ENCODE measurements around the gene OLFML2B.

GRCh38 chr1:161997152-161997551, 26.5 kb downstream of the OLFML2B start:
- TF ChIP-seq FOXM1 (IDR thresholded peaks at IDR 0.05; ENCODE audit: borderline replicate concordance): no peak
- TF ChIP-seq SP1 (IDR thresholded peaks at IDR 0.05): no peak
- no peak for TF ChIP-seq SUZ12 (IDR thresholded peaks at IDR 0.05)
- no peak for TF ChIP-seq ARNT (IDR thresholded peaks at IDR 0.05)
- TF ChIP-seq FOXA1 (IDR thresholded peaks at IDR 0.05): no peak
- TF ChIP-seq BHLHE40 (IDR thresholded peaks at IDR 0.05; ENCODE audit: borderline replicate concordance): no peak
- TF ChIP-seq NFRKB (IDR thresholded peaks at IDR 0.05): no peak
- TF ChIP-seq PKNOX1 (IDR thresholded peaks at IDR 0.05): no peak
- TF ChIP-seq CTBP1 (IDR thresholded peaks at IDR 0.05; ENCODE audit: borderline replicate concordance): no peak
- no peak for TF ChIP-seq HDGF (IDR thresholded peaks at IDR 0.05; ENCODE audit: borderline replicate concordance)
- TF ChIP-seq L3MBTL2 (conservative IDR thresholded peaks at IDR 0.05): no peak
- TF ChIP-seq ELF4 (IDR thresholded peaks at IDR 0.05): no peak
- no peak for TF ChIP-seq FOXK2 (IDR thresholded peaks at IDR 0.05)
- TF ChIP-seq LEF1 (IDR thresholded peaks at IDR 0.05; ENCODE audit: borderline replicate concordance): no peak

All from HEK293T (cell line).